VCaP (cell line): ENCODE data around the gene MRGPRG.

Experiments used
- H3K27ac ChIP-seq: fragments of 450-650 bp; 2 replicates; pipeline ENCODE4 v1.5.1; 2017
- CTCF ChIP-seq: fragments of 450-650 bp; conservative IDR thresholded peaks from 2 replicates; pipeline ENCODE4 v1.5.1; 2017; ENCODE audit warnings: mild to moderate bottlenecking, moderate library complexity

Gene MRGPRG

DNA sequence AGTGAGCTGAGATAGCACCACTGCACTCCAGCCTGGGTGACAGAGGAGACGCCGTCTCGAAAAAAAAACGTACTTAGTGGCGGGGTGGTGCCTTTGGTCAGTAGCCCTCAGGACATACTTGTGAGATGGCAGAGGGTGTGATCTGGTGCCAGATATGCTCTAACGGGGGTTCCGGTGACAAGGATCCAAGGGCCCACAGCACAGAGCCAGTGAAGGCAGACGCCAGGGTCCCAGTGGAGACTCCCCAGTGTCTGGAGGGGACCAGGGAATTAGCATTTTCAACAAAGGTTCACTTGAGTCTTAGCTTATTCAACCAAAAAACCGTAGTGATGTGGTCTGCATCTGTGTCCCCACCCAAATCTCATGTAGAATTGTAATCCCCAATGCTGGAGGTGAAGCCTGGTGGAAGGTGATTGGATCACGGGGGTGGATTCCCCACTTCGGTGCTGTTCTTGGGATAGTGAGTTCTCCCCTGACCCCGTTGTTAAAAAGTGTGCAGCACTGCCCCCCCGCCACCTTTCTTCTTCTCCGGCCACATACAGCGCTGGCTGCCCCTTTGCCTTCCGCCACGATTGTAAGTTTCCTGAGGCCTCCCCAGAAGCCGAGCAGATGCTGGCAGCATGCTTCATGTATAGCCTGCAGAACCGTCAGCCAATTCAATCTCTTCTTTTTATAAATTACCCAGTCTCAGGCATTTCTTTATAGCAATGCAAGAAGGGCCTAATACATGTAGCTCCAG is 26.9 kb downstream of the MRGPRG start:
- no peak overlapping the region for H3K27ac ChIP-seq
- no peak for TF ChIP-seq CTCF

GRCh38 chr11:3190600-3190999 is 28.0 kb downstream of the MRGPRG start:
- no peak for TF ChIP-seq CTCF
- no peak overlapping the region for H3K27ac ChIP-seq

DNA sequence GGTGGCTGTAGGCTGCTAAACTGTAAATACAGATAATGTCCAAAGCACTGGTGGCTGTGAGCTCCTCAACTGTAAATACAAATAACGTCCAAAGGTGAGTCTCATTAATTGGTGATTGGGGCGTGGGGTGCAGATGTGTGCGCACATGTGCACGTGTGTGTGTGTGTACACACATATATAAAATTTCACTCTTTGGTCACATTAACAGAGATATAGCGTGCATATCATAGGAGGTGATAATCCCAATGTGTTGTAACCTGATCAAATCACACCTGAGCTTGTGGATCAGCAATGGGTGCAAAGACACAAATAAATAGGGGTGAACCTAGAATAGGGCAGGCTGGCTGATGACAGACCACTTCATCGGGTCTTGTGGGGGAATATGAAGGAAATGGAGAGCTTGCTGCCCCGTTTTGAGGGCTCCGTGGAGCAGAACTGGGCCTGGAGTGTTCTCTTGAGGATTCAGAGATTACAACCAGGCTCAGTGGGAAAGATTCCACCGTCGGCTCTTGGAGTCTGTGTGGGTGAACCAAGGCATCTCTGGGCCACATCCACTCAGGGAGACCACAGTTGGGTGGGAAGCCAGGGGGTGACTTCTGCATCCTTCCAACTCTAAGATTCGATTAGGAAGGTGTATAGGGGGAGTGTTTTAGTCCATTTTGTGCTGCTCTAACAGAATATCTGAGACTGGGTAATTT is 28.6 kb downstream of the MRGPRG start:
- TF ChIP-seq CTCF = no peak
- no peak overlapping the region for H3K27ac ChIP-seq

GRCh38 chr11:3189196-3189843 is 29.3 kb downstream of the MRGPRG start:
- no peak overlapping the region for H3K27ac ChIP-seq
- no peak for TF ChIP-seq CTCF

GRCh38 chr11:3188496-3189195 is 30.0 kb downstream of the MRGPRG start:
- no peak overlapping the region for H3K27ac ChIP-seq
- TF ChIP-seq CTCF = no peak

GRCh38 chr11:3186166-3186953 is 32.3 kb downstream of the MRGPRG start:
- no peak for TF ChIP-seq CTCF
- H3K27ac ChIP-seq = no peak overlapping the region
